Fibroblast of pulmonary artery (primary cell): ENCODE data around the gene TMEM88.

Experiments used
- DNase-seq: peaks from one replicate; pipeline ENCODE4 v3.0.0-alpha.2; 2010; ENCODE audit warnings: low read depth
- H3K4me3 ChIP-seq: replicated peaks from 2 replicates; pipeline ENCODE4 v1.5.1; 2011; ENCODE audit warnings: low read depth, mild to moderate bottlenecking, control low read depth, low read length, moderate library complexity
- TF ChIP-seq, protein P1 (sequence below): IDR thresholded peaks from 2 replicates; pipeline ENCODE4 v1.5.1; 2011; ENCODE audit warnings: mild to moderate bottlenecking, control low read depth, low read length, inconsistent platforms; ENCODE audit errors: missing control alignments

Gene TMEM88

DNA sequence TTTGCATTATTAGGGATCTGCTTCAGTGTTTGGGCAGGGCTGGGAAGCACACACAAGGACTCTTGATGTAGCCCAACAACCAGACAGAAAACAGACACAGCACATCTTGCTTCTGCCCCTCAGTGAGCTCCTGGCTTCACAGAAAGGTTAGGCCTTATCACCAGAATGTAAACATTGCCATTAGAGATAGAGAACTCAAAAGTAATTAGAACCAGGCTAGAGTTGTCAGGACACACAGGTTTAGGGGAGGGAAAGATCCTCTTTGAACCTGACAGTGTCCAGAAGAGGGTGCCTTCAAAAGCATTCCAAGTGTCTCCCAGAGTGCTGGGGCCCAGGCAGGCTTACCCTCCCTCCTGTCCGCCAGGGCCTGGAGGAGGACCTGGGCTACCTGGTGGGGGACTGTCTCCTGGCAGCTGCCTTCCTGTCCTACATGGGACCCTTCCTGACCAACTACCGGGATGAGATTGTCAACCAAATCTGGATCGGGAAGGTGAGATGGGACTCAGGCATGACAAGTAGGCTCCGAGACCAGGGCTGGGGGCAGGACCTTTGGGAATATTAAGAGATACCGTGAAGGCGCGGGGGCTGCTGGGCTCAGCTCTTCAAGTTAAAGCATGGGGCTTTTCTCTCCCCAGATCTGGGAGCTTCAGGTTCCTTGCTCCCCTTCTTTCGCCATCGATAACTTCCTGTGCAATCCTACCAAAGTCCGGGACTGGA lies 37.8 kb upstream of the TMEM88 start:
- no peak for DNase-seq
- no peak overlapping the region for H3K4me3 ChIP-seq
- TF ChIP-seq, protein P1, sequence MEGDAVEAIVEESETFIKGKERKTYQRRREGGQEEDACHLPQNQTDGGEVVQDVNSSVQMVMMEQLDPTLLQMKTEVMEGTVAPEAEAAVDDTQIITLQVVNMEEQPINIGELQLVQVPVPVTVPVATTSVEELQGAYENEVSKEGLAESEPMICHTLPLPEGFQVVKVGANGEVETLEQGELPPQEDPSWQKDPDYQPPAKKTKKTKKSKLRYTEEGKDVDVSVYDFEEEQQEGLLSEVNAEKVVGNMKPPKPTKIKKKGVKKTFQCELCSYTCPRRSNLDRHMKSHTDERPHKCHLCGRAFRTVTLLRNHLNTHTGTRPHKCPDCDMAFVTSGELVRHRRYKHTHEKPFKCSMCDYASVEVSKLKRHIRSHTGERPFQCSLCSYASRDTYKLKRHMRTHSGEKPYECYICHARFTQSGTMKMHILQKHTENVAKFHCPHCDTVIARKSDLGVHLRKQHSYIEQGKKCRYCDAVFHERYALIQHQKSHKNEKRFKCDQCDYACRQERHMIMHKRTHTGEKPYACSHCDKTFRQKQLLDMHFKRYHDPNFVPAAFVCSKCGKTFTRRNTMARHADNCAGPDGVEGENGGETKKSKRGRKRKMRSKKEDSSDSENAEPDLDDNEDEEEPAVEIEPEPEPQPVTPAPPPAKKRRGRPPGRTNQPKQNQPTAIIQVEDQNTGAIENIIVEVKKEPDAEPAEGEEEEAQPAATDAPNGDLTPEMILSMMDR: no peak

DNA sequence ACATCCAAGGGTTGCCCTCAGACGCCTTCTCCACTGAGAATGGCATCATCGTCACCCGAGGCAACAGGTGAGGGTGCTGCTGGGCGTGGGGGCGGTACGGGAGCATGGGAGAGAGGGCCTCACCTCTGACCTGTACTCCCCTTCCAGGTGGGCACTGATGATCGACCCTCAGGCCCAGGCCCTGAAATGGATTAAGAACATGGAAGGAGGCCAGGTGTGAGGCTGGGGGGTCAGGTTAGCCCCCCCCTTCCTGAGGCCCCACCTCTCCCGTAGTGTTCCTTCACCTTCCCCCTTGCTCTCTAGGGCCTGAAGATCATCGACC lies 37.3 kb upstream of the TMEM88 start:
- H3K4me3 ChIP-seq: no peak overlapping the region
- TF ChIP-seq, protein P1: no peak
- no peak for DNase-seq

DNA sequence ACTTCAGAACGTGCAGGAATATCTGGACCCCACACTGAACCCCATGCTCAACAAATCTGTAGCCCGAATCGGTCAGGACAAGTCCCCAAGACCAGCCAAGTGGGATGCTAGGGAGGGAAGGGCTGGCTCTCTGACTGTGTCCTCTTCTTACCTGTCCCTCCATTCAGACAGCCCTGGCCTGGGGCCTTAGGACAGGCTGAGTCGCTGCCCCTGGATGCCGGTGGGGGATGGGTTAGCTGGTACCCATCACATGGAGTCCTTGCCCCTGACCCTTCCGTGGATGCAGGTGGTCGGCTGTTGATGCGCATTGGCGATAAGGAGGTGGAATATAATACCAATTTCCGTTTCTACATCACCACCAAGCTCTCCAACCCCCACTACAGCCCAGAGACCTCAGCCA lies 36.8 kb upstream of the TMEM88 start:
- DNase-seq: no peak
- H3K4me3 ChIP-seq: no peak overlapping the region
- TF ChIP-seq, protein P1: no peak

DNA sequence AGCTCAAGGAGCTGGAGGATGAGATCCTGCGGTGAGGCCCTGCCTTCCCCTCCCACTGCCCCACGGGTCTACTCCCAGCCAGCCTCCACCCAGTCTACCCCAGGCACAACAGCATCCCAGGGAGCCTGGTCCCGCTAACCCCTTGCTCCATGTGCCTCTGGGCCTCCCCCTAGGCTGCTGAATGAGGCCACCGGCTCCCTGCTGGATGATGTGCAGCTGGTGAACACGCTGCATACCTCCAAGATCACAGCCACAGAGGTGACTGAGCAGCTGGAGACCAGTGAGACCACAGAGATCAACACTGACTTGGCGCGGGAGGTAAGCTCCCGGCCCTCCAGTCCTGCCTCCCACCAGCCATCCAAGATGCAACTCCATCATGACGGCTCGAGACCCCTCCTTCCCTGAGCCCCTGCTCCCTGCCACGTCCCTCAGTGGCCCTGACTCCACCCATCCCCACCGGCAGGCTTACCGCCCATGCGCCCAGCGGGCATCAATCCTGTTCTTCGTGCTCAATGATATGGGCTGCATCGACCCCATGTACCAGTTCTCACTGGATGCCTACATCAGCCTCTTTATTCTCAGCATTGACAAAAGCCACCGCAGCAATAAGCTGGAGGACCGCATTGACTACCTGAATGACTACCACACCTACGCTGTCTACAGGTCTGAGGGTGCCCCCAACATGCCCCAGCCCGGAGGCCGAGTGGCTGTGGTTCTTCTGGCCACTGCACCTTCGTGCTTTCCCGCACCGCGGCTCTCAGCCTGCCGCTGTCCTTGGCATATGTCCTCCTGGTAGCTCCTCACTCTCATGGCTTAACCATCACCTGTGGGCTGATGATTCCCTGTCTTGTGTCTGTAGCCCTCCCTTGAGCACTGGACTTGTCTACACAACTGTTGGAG lies 35.9 kb upstream of the TMEM88 start:
- no peak overlapping the region for H3K4me3 ChIP-seq
- DNase-seq: no peak
- TF ChIP-seq, protein P1: no peak

DNA sequence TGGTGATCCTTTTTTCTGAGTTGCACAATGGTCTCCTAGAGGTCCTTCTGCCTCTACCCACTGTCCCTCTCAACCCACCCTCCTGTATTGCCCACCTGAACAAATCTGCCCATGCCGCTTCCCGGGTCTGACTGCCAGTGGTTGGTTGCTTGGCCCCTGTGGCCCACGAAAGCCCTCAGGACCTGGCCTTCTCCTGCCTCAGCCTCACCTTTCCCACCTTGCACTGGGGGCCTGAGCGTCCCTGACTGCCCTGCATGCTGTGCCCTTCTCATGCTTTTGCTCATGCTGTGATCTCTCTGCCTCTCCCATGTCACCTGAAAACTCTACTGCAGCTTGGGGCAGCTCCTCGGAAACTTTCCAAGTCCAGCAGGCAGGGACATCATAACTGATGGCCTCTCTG lies 34.6 kb upstream of the TMEM88 start:
- no peak overlapping the region for H3K4me3 ChIP-seq
- no peak for DNase-seq
- TF ChIP-seq, protein P1: no peak

DNA sequence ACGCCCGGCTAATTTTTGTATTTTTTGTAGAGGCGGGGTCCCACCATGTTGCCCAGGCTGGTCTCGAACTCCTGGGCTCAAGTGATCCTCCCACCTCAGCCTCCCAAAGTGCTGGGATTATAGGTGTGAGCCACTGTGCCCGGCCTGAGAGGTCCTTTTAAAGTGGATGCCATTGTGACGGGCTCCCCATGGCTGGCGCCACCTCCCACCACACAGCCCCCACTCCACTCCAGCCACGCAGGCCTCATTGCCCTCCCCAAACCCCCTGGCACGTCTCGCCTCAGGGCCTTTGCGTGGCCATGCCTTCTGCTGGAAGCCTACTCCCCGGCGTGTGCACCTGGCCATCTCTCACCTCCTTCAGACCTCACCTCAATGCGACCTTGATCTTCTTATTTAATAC lies 32.7 kb upstream of the TMEM88 start:
- TF ChIP-seq, protein P1: no peak
- no peak for DNase-seq
- H3K4me3 ChIP-seq: no peak overlapping the region
